Right renal cortex interstitium (tissue), 3 donors: ENCODE measurements around the gene ANKRD7. TPM values are rescaled to one million over a fixed set of nuclear protein-coding genes. Genes with fewer than 3 reads are reported as not detected.
"Not testable (repeated sequence)": the region's sequence is repeated elsewhere in the genome, so short reads cannot be mapped to it uniquely, and the experiment has no call there.

Experiments
- DNase-seq, 3 donors: peaks; one replicate each; pipeline ENCODE4 v3.0.0-alpha.2; 2013; ENCODE audit warnings: low read depth in 3 of 3, low spot score in 2 of 3
- polyA plus RNA-seq, 3 donors: library from polyadenylated mRNA; unstranded; fragments of 120-200 nt; gene quantifications; one replicate each; pipeline ENCODE4 v1.2.1, GENCODE V29; 2013; ENCODE audit not compliant: insufficient read length in 3 of 3

The ANKRD7 gene
- polyA plus RNA-seq, 3 donors: 3.7 to 5.0 (median 4.8) TPM

GRCh38 chr7:118232837-118233236 lies 8.3 kb downstream of the ANKRD7 start:
- DNase-seq: no peak

DNA sequence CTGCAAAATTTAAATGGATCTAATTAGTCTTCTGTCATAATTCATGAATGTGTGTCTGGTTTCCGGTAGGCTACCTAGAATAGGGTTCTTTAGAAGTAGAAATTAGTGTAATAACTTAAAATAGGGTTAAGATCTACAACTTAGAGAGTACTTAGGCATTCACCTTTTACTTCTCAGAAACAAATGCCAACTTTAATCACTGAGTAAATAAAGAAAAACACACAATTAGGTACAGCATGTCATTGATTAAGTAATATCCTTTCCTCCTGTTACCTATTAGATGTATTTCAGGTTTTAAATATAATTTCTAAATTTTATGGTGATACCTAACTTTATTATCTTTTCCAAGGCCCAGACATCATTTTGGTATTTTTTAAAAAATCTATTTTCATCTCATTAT lies 9.3 kb downstream of the ANKRD7 start:
- DNase-seq: no peak

DNA sequence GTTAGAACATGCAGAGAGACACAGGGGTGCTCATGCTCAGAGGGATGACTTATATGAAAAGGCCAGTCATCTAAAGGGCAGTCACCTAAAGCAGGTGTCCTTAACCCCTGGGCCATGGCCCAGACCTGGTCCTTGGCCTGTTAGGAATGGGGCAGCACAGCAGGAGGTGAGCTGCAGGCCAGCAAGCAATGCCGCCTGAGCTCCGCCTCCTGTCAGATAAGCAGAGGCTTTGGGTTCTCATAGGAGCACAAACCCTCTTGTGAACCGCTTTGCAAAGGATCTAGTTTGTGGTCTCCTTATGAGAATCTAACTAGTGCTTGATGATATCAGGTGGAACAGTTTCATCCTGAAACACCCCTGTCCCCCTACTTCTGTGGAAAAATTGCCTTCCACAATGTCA lies 14.5 kb downstream of the ANKRD7 start:
- DNase-seq: no peak

DNA sequence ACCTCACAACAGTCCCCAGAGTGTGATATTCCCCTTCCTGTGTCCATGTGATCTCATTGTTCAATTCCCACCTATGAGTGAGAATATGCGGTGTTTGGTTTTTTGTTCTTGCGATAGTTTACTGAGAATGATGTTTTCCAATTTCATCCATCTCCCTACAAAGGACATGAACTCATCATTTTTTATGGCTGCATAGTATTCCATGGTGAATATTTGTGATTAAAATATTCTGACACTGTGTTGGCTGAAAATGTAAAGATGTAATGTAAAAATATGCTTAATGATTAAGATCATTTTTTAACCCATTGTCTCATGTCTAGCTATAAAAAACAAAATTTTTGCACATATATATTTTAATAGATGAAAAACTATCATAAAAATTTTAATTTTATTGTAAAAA lies 15.8 kb downstream of the ANKRD7 start:
- not testable (repeated sequence) for DNase-seq

GRCh38 chr7:118243695-118244094 lies 19.2 kb downstream of the ANKRD7 start:
- no peak for DNase-seq

DNA sequence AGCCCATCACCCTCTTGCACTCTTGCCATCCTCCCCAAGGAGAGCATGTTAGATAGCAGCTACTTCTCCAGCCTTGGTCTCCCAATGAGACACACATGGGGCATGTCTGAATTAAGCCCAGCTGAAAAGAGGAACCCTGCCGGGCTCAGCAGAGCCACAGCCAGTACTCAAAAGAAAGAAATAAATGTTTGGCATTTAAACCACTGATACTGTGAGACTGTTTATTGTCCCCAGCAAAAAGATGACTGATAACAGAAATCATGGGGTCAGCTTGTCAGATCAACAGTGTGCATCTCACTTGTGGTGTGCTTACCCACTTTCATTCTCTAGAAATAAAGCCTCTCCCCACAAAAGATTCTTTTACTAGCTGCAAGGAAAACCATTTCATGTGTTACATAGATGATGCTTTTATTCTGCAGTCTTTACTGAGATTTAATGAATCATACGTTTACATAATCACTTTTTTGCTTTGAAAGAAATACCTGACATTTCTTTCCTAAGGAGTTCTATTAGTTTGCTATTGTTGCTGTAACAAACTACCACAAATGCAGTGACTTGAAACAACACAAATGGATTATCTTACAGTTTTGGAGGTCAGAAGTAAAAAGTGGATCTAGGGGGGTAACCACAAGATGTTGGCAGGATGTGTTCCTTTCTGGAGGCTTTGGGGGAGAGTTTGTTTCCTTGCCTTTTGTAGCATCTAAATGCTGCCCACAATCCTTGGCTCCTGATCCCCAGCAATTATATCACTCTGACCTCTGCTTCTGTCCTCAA lies 20.9 kb downstream of the ANKRD7 start:
- DNase-seq: no peak

- no peak for DNase-seq
Observed at GRCh38 chr7:118250860-118251494, 26.5 kb downstream of the ANKRD7 start.

- DNase-seq: no peak
Observed at GRCh38 chr7:118252087-118252486, 27.6 kb downstream of the ANKRD7 start.

DNA sequence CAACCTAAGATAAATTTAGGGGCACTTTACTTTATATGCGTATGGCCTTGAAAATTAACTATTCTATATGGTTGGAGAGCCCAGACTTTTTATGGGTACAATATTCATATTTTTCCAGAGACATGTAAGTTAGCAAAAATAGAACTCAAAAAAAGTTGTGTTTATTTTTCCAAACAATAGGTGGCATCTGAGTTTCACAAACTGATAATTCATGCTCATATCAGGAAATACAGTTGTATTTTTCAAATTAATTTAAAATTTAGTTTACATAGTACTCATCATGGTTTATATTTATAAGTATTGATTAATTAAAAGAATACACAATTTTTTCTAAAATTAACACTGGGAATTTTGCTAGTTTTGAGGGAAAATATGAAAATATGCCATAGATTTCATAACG lies 34.6 kb downstream of the ANKRD7 start:
- no peak for DNase-seq

GRCh38 chr7:118264836-118265235 lies 40.3 kb downstream of the ANKRD7 start:
- DNase-seq: no peak

DNA sequence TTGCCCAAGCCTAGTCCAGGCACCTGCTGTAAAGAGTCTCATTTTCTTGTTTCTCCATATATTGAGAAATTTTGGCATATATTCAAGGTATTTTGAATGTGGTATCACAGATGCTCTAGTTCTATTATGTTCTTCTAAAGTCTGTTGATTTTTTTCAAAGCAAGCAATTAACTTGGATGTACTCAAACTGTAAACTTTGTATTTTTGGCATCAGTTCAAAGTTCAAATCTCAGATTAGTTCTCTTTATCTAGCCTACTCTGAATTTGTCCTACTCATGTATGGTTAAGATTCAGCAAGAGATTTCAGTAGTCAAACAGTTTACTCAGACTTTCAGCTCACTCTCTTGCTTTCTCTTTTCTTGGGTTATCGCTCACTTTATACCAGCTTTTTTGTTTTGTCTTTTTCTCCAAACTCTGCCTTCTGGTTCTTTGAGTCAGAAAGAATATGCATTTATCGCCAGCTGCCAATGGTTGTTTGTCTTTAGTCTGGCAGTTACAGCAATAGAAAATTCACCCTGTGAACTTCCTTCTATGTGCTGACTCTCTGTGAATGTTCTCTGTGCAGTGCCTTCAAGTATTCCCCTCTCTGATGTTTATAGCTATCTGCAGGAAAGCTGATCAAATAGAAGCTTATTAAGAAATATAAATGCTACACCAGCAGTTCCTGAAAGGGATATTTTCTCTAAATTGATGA lies 56.0 kb downstream of the ANKRD7 start:
- DNase-seq: no peak

DNA sequence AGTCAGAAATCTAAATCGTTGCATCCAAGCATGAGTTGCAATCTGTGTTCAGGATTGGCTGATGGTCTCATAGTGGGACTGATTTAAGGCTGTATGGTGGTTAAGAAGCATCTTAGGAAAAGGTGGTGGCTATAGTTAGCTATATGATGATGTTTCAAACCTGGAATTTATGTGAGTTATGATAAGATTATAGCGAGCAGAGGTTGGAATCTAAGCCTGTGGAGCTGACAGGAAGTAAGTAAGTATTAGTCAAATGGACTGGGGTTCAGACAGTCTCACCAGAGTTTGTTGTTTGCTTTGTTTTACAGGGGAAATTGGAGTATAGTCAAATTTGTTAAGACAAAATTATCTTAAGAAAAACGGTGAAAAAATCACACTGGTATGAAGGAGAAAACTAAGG lies 56.7 kb downstream of the ANKRD7 start:
- no peak for DNase-seq

- no peak for DNase-seq
Observed at GRCh38 chr7:118285358-118285757, 60.9 kb downstream of the ANKRD7 start.

DNA sequence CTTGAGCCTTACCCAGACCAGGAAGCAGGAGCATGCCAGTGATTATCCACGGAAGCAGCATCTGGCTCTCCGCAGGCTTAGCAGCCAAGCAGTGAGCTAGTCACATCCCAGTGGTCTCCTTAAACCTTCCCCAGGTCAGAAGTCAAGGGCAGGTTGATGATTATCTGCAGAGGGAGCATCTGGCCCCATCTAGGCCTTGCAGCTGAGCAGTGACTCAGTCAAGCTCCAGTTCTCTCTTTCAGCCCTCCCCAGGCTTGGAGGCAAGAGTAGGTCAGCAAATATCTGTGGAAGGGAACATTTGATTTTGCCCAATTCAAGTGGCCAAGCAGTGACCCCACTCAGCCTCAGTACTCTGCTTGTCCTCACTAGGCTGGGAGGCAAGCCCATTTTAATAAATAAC lies 61.6 kb downstream of the ANKRD7 start:
- no peak for DNase-seq

DNA sequence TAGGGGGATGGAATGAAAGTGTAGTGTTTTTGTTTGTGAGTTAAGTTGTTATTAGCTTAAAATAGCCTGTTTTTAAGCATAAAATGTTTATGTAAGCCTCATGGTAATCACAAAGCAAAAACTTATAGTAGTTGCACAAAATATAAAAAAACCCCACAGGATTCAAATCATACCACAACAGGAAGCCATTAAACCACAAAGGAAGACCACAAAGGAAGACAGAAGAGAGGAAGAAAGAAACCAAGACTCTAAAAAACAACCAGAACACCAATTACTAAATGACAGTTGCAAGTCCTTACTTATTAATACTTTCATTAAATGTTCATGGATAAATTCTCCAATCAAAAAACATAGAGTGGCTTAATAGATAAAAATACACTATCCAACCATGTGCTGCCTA lies 63.6 kb downstream of the ANKRD7 start:
- DNase-seq: no peak

GRCh38 chr7:118289476-118289875 lies 65.0 kb downstream of the ANKRD7 start:
- DNase-seq: no peak

Other genes with a start within 250 kb of the ANKRD7 start
- gene LSM8, start 40.5 kb upstream of the ANKRD7 start, polyA plus RNA-seq: 10 to 100 TPM; 70.1 to 77.4 (median 73.0) TPM